Lower leg skin (tissue), 3 donors: ENCODE data around the gene ZNF408.

ENCODE experiments used
- POLR2A ChIP-seq, 2 donors: fragments of 450-650 bp; IDR thresholded peaks; one replicate each; pipeline ENCODE4 v1.6.1; 2016 to 2017; ENCODE audit warnings: antibody characterized with exemption in 2 of 2, mild to moderate bottlenecking in 1 of 2, moderate library complexity in 1 of 2
- TF ChIP-seq, protein P1 (sequence below), 3 donors: fragments of 450-650 bp; IDR thresholded peaks; one replicate each; pipeline ENCODE4 v1.5.1; 2016; ENCODE audit warnings: antibody characterized with exemption in 3 of 3, mild to moderate bottlenecking in 3 of 3, moderate library complexity in 2 of 3

DNA sequence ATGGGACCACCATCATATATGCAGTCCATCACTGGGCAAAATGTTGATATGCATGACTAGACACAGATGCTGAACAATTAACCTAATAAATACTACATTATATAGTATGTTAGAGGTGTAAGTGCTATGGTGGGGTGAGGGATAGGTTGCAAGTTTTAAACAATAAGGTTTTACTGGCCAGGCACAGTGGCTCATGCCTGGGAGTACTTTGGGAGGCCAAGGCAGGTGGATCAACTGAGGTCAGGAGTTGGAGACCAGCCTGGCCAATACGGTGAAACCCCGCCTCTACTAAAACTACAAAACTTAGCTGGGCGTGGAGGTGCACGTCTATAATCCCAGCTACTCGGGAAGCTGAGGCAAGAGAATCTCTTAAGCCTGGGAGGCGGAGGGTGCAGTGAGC, 46.3 kb downstream of the ZNF408 start:
- TF ChIP-seq POLR2A (IDR thresholded peaks at IDR 0.05), result no peak
- TF ChIP-seq, protein P1, sequence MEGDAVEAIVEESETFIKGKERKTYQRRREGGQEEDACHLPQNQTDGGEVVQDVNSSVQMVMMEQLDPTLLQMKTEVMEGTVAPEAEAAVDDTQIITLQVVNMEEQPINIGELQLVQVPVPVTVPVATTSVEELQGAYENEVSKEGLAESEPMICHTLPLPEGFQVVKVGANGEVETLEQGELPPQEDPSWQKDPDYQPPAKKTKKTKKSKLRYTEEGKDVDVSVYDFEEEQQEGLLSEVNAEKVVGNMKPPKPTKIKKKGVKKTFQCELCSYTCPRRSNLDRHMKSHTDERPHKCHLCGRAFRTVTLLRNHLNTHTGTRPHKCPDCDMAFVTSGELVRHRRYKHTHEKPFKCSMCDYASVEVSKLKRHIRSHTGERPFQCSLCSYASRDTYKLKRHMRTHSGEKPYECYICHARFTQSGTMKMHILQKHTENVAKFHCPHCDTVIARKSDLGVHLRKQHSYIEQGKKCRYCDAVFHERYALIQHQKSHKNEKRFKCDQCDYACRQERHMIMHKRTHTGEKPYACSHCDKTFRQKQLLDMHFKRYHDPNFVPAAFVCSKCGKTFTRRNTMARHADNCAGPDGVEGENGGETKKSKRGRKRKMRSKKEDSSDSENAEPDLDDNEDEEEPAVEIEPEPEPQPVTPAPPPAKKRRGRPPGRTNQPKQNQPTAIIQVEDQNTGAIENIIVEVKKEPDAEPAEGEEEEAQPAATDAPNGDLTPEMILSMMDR (IDR thresholded peaks at IDR 0.05), result no peak
